Measurements from ENCODE around the gene FBXO24.

Gene FBXO24

DNA sequence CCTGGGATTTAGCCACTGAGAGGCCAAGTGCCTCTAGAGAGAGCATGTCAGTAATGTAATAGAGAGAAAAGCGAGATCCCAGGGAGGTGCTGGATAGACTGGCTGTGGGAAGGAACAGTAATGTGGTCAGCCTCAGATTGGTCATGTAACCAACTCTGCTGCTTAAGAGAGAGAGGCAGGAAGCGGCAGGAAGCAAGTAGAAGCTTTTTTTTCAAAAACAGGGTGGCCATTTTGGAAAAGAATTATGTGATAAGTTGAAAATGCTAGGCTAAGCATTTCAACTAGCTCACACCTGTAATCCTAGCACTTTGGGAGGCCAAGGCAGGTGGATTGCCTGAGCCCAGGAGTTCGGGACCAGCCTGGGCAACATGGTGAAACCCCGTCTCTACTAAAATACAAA is 12.3 kb downstream of the FBXO24 start:
- no peak for DNase-seq

DNA sequence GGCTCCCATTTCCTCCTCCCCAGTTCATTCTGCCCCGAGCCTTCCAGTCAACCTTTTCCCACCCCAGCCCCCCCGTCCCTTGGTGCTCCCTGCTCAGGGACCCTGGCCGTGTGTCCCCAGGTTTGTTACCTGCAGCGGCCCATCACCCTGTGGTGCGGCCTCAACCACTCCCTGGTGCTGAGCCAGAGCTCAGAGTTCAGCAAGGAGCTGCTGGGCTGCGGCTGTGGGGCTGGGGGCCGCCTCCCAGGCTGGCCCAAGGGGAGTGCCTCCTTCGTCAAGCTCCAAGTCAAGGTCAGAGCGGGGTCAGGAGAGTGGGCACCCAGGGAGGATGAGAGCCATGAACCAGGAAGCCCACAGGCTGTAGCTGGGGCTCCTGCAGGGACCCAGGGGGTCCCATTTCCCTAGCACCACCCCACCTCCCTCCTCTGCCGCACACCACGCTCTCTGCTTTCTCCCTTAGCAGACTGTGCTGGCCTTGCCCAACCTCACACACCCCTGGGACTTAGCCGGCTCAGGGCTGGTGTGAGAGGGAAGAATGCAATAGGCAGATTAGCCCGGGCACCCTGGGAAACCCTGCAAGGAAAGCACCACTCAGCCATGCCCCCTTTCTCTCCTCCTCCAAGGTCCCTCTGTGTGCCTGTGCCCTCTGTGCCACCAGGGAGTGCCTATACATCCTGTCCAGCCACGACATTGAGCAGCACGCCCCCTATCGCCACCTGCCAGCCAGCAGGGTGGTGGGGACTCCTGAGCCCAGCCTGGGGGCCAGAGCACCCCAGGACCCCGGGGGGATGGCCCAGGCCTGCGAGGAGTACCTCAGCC is 14.0 kb downstream of the FBXO24 start:
- no peak for DNase-seq

GRCh38 chr7:100600730-100601038 is 14.6 kb downstream of the FBXO24 start:
- DNase-seq: no peak

DNA sequence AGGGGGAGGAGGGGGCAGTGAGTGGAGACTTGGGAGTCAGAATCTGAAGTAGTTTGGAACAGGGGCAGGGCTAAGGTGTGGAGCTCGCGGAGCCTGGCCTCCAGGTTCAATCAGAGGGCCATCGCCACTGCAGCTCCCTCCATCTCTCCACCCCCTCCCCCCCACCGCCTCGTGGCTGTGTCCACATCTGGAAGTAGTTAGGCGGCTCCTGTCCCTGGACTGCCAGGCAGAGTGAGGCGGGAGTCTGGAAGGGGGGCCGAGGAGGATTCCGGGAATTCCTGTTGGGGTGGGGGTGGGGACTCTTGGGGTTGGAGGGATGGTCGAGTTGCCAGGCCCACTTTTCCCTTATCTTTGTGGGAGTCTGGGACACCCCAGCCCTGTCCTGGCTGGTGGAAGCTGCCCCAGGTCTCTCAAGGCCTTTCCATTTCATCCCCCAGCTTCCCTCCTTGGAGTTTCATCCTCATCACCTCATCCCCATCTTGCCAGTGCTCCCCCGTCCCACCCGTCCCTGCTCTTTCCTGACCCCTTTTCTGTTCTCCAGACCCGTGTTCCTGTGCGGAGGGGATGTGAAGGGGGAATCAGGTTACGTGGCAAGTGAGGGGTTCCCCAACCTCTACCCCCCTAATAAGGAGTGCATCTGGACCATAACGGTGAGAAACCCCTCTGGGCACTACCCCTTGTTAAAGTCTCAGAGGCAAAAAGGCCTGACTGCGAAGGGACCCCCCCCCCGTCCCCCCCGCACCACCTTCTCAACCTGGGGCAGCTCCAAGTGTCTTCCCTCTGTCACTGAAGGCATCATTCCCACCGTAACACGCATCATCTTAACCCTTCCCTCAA is 17.0 kb downstream of the FBXO24 start:
- no peak for DNase-seq

DNA sequence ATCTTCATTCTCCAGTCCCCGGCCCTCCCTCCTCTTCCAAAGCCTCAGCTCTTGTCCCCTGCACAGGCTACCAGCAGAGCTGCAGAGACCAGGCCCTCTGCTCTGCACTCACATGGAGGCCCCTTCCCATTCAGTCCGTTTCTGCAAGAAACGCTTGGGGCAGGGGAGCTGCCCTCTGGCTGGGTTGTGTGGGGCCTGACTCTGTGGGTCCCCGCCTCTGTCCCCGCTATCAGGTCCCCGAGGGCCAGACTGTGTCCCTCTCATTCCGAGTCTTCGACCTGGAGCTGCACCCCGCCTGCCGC is 17.5 kb downstream of the FBXO24 start:
- no peak for DNase-seq

DNA sequence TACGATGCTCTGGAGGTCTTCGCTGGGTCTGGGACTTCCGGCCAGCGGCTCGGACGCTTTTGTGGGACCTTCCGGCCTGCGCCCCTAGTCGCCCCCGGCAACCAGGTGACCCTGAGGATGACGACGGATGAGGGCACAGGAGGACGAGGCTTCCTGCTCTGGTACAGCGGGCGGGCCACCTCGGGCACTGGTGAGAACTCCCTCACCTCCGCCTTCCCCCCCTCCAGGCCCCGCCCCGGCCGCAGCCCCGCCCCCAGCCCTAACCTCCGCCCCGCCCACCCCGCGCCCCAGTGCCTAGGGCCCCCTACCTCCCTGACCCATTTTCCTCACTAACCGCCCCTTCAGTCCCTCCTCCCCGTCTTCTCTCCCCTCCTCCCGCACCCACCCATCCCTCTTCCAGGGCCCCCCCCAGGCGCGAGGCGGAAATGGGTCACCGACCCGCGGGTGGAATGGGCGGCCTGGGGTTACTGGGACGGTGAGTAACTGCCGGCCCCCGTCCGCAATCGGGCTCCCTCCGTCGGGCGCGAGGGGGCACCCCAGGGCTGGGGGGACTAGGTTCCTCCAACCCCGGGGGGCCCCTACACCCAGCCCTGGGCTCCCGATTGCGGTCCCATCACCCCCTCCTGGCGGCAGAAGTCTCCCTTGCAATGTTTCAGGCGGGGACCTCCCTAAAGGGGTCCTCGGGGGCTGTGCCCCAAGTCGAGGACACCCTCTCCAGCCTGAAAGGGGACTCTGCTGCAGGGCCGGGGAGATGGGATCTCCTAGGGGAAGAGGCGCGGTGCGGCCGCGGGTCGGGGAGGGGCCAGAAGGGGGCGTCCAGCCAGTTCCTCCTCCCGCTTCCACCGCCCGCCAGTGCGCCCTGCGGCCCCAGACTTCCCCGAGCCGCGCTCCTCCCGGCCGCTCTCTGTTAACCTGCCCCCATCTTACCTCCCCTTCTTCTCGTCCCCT is 18.2 kb downstream of the FBXO24 start:
- peak; percentile 74 for DNase-seq

DNA sequence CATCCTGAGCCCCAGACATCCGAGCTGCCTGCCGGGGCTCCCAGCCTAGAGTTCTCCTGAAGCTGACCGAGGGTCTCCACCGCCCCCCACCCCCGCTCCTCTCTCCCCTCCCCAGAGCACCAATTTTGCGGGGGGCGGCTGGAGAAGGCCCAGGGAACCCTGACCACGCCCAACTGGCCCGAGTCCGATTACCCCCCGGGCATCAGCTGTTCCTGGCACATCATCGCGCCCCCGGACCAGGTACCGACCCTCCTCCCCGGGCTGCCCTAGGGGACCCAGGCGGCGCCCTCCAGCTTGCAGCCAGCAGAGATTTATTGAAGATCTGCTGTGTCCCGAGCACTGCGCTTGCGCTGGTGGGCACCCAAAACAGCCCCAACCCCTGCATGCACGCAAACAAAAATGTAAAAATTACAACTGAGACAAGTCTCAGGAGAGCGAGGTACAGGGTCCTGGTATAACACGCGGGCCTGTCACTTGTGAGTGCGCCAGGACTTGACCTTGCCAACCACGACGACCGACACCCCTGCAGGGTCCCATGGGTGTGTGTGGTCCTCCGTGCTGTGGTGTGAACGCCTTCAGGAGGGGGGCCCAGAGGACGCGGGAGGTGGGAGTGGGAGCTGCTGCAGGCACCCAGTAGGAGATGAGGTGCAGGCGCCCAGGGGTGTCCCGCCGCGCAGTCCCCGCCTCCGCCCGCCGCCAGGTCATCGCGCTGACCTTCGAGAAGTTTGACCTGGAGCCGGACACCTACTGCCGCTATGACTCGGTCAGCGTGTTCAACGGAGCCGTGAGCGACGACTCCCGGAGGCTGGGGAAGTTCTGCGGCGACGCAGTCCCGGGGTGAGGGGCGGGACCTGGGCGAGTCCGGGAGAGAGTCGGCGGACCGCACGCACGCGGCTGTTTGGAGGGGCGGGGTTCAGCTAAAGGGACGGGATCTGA is 19.1 kb downstream of the FBXO24 start:
- DNase-seq: no peak

GRCh38 chr7:100606313-100606712 is 20.2 kb downstream of the FBXO24 start:
- no peak for DNase-seq

DNA sequence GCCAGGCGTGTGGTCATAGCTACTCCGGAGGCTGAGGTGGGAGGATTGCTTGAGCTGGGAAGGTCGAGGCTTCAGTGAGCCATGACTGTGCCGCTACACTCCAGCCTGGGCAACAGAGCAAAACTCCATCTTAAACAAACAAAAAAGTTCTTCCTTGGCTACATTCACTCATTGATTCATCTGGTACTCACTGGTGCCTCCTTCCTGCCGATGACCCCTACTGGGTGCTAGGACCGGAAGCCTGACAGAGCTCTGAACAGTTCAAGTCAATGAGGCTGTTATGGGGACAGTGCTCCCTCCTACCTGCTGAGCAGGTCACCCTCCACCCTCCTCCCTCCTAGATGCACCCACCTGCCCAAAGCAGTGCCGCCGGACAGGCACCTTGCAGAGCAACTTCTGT is 21.0 kb downstream of the FBXO24 start:
- DNase-seq: no peak

DNA sequence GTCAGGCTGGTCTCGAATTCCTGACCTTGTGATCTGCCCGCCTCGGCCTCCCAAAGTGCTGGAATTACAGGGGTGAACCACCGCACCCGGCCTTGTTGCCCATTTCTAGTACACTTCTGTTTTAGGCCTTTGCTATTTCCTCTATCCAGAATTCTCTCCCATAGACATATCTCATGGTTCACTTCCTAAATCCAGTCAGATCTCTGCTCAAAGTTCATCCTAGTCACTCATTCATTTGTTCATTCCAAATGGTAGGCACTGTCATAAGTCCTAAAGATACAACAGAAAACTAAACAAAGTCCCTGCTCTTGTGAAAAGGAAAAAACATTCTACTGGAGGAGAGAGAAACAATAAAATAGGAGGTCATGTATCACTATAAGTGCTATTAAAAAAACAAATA is 23.8 kb downstream of the FBXO24 start:
- DNase-seq: no peak

DNA sequence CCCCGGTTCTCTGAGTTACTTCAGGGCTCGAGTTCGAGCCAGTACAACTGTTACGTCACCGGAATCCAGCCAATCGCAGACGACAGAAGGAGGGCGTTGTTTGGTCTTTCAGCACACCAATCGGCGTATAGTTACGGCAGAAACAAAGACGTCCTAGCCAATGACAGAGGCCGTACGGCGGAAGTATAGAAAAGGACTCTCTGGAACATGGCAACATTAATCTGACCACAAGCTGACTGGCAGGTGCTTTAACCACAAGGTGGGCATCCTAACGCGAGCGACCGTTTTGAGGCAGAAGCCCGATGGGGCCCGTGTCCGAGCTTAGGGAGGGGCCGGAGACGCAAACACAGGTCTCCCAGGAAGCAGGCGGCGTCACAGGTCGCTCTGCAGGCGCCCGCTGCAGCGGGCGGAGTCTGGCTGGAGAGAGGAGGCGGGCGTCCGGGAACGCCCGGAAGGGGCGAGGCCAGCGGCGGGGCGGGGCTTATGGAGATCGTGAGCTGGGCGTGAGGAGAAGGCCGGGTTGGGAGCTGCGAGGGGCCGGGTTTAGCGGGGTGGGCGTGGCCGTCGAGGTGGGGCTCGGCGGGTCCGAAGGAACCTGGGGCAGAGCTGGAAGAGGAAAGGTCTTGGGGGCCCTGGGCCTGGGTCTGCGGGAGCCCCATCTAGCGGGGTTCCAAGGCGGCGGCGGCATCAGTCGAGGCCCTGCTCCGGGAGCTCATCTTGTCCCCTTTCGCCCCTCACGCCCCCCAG is 26.0 kb downstream of the FBXO24 start, which contains the start of gene MOSPD3:
MOSPD3 (plus strand) TSS at position 558 of the 747 bp plus-strand sequence. CDS start 252 bp downstream, outside the sequence.
- peak; percentile 98 for DNase-seq

DNA sequence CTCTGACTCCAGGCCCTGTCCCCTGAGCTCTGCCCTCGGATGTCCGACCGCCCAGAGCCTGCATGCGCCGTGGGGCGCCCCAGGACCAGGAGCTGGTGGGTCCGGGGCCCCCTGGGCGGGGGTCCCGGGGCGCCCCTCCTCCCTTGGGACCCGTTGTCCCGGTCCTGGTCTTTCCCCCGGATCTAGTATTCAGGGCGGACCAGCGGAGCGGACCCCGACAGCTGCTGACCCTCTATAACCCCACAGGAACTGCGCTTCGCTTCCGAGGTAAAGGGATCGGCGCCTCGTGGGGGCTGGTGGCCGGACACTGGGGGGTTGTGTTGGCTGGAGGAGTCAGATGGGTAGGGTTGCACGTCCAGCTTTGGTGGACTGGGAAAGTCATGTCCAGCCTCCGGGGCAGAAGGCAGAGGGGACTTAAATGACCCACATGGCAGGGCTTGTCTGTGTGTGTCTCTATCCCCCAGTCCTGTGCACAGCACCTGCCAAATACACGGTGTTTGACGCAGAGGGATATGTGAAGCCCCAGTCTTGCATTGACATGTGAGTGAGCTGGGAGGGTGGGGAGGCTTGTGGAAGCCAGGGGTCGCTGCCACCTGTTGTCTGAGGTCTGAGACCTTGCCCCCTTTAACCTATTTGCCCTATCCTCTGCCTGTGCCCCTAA is 26.7 kb downstream of the FBXO24 start:
- no peak for DNase-seq

- DNase-seq: no peak
Measured at GRCh38 chr7:100613412-100614175, 27.5 kb downstream of the FBXO24 start.

DNA sequence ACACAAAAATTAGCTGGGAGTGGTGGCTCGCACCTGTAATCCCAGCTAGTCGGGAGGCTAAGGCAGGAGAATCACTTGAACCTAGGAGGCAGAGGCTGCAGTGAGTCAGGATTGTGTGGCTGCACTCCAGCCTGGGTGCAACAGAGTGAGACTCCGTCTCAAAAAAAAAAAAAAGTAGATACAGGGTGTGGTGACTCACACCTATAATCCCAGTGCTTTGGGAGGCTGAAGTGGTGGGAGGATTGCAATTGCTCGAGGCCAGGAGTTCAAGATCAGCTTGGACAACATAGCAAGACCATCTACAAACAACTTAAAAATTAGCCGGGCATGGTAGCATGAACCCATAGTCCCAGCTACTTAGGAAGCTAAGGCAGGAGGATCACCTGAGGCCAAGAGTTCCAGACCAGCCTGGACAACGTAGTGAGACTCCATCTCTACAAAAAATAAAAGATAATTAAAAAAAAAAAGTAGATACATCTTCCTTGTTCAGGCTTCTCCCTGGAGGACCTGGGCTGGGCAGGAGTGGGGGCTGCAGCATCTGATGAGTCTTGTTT is 28.3 kb downstream of the FBXO24 start:
- DNase-seq: no peak

- no peak for DNase-seq
Measured at GRCh38 chr7:100620239-100620638, 34.1 kb downstream of the FBXO24 start.

DNA sequence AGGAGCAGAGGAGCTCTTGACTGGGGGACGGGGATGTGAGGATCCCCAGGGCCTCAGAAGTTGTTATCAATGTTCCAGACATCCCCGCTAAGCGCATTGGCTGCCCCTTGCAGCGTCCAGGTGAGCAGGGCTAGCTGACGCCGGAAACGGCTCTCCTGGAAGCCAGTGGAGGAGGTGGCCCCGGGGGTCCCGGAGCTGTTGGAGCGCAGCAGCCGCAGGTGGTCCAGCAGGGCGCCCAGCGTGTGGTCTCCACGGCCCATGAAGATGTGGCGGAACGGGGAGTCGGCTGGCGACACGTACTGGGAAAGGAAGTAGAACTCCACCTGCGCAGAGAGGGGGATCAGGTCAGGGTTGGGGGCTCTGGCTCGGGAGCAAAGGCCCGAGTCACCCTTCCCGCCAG is 34.7 kb downstream of the FBXO24 start:
- no peak for DNase-seq

DNA sequence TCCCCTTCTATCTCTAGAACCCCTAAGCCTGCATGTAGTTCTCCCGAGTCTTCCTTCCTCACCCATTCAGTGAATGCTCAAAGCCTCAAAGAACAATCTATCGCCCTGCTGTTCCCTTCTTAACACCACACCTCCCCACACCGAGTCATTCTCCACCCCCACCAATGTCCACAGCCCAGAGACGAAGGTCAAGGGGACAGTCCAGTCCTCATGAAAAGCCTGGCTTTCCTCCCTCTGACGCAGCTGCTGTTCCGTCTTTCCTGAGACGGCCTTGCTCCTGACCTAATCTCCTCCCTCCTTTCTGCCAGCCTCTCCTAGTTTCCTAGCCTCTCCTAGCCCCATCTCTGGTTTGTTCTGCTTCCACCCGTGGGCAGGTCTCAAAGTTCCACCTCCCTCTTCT is 35.4 kb downstream of the FBXO24 start:
- no peak for DNase-seq

GRCh38 chr7:100623951-100624824 is 38.1 kb downstream of the FBXO24 start:
- DNase-seq: no peak

DNA sequence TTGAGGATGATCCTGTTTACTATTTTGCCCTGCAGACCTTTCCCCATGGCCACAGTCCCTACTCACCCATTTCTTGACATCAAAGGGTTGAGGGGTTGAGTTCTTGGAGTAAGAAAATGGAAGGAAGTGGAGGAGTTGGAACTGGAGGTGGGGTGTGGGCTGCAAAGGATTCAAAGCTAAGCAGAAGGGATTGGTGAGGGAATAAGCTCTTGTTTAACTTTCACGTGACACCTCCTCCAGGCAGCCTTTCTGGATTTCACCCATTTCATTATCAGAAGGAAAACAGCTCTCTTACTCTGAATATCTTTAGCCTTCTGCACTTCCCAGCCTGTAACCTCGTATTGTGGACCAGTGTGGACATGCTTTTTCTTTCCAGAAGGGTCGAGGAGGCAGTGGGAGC is 39.9 kb downstream of the FBXO24 start:
- DNase-seq: no peak
